ENCODE measurements around the gene ACP3. TPM values are rescaled to one million over a fixed set of nuclear protein-coding genes. Genes with fewer than 3 reads are reported as not detected.

The ACP3 gene
- total RNA-seq, 1 donor from 2014 or later, result not detected

GRCh38 chr3:132288357-132288756 is 28.9 kb upstream of the ACP3 start:
- no peak for TF ChIP-seq CTCF (IDR thresholded peaks at IDR 0.05)

GRCh38 chr3:132289316-132289715 is 27.9 kb upstream of the ACP3 start:
- no peak overlapping the region for H3K4me3 Mint-ChIP-seq (ENCODE audit: unreplicated experiment)
- H3K27me3 Mint-ChIP-seq (ENCODE audit: low read depth), result peaks cover 10% of the 10 kb centered on the region
- no peak for TF ChIP-seq CTCF (IDR thresholded peaks at IDR 0.05)
- H3K27ac Mint-ChIP-seq (ENCODE audit: unreplicated experiment), result no peak overlapping the region
- H3K36me3 Mint-ChIP-seq (ENCODE audit: low read depth), result no peaks in the 10 kb centered on the region
- DNase-seq (ENCODE audit: low spot score), result no peak
- H3K4me1 Mint-ChIP-seq (ENCODE audit: low read depth), result no peaks in the 10 kb centered on the region
- H3K9me3 Mint-ChIP-seq (ENCODE audit: low read depth), result peaks cover 4% of the 10 kb centered on the region

More at GRCh38 chr3:132288357-132288756, 28.9 kb upstream of the ACP3 start:
- no peaks in the 10 kb centered on the region for H3K4me1 Mint-ChIP-seq (ENCODE audit: low read depth)
- H3K36me3 Mint-ChIP-seq (ENCODE audit: low read depth), result no peaks in the 10 kb centered on the region
- no peak overlapping the region for H3K4me3 Mint-ChIP-seq (ENCODE audit: unreplicated experiment)
- no peak for DNase-seq (ENCODE audit: low spot score)
- no peak overlapping the region for H3K27ac Mint-ChIP-seq (ENCODE audit: unreplicated experiment)
- H3K9me3 Mint-ChIP-seq (ENCODE audit: low read depth), result peaks cover 4% of the 10 kb centered on the region
- H3K27me3 Mint-ChIP-seq (ENCODE audit: low read depth), result peaks cover 11% of the 10 kb centered on the region

GRCh38 chr3:132290833-132291232 is 26.4 kb upstream of the ACP3 start:
- Mint-ChIP-seq H3K27me3 (ENCODE audit: low read depth) (peaks cover 12% of the 10 kb centered on the region), H3K4me1 (ENCODE audit: low read depth) (no peaks in the 10 kb centered on the region), H3K27ac (ENCODE audit: unreplicated experiment) (no peak overlapping the region), H3K4me3 (ENCODE audit: unreplicated experiment) (no peak overlapping the region), H3K36me3 (ENCODE audit: low read depth) (no peaks in the 10 kb centered on the region), H3K9me3 (ENCODE audit: low read depth) (peaks cover 7% of the 10 kb centered on the region)
- DNase-seq (ENCODE audit: low spot score), result no peak
- no peak for TF ChIP-seq CTCF (IDR thresholded peaks at IDR 0.05)

- H3K27me3 Mint-ChIP-seq (ENCODE audit: low read depth), result peaks cover 17% of the 10 kb centered on the region
- no peak overlapping the region for H3K4me3 Mint-ChIP-seq (ENCODE audit: unreplicated experiment)
- no peaks in the 10 kb centered on the region for H3K36me3 Mint-ChIP-seq (ENCODE audit: low read depth)
- DNase-seq (ENCODE audit: low spot score), result no peak
- H3K9me3 Mint-ChIP-seq (ENCODE audit: low read depth), result peaks cover 14% of the 10 kb centered on the region
- no peak overlapping the region for H3K27ac Mint-ChIP-seq (ENCODE audit: unreplicated experiment)
- no peaks in the 10 kb centered on the region for H3K4me1 Mint-ChIP-seq (ENCODE audit: low read depth)
- no peak for TF ChIP-seq CTCF (IDR thresholded peaks at IDR 0.05)
These were observed 25.2 kb upstream of the ACP3 start for GRCh38 chr3:132292042-132292441.

GRCh38 chr3:132293251-132293650 is 24.0 kb upstream of the ACP3 start:
- H3K36me3 Mint-ChIP-seq (ENCODE audit: low read depth), result no peaks in the 10 kb centered on the region
- H3K27me3 Mint-ChIP-seq (ENCODE audit: low read depth), result peaks cover 9% of the 10 kb centered on the region
- peaks cover 9% of the 10 kb centered on the region for H3K9me3 Mint-ChIP-seq (ENCODE audit: low read depth)

More at GRCh38 chr3:132293251-132293650, 24.0 kb upstream of the ACP3 start:
- no peak for TF ChIP-seq CTCF (IDR thresholded peaks at IDR 0.05)
- no peak overlapping the region for H3K4me3 Mint-ChIP-seq (ENCODE audit: unreplicated experiment)
- H3K27ac Mint-ChIP-seq (ENCODE audit: unreplicated experiment), result no peak overlapping the region
- H3K4me1 Mint-ChIP-seq (ENCODE audit: low read depth), result no peaks in the 10 kb centered on the region
- DNase-seq (ENCODE audit: low spot score), result no peak

All from chondrocyte (in vitro differentiated cells).